Right lobe of liver (tissue), 6 donors: ENCODE results near the gene RIMBP2. TPM values are rescaled to one million over a fixed set of nuclear protein-coding genes. Genes with fewer than 3 reads are reported as not detected.

Experiments
- ATAC-seq, 4 donors: fragments of 200-7000 bp; cut with Tn5 transposase; one replicate each; pipeline ENCODE4 v1.9.1; 2020; ENCODE audit warnings: mild to moderate bottlenecking in 4 of 4, moderate library complexity in 4 of 4
- DNase-seq, 3 donors: peaks; one replicate each; pipeline ENCODE4 v3.0.0-alpha.2; 2020
- H3K27ac ChIP-seq, 3 donors: fragments of 200-600 bp; one replicate each; pipeline ENCODE4 v1.8.0; 2022
- H3K27me3 ChIP-seq, 2 donors: fragments of 200-600 bp; one replicate each; pipeline ENCODE4 v1.8.0; 2022
- H3K36me3 ChIP-seq, 4 donors: fragments of 200-600 bp; sonication (generic) in 1 of 4; one replicate each; pipeline versions ENCODE4 v1.5.1 to v1.8.0; 2017 to 2022; ENCODE audit warnings: control low read depth in 1 of 4
- H3K4me1 ChIP-seq, 4 donors: fragments of 200-600 bp; sonication (generic) in 1 of 4; one replicate each; pipeline versions ENCODE4 v1.5.1 to v1.8.0; 2017 to 2022; ENCODE audit warnings: control low read depth in 1 of 4
- H3K4me3 ChIP-seq, 3 donors: fragments of 200-600 bp; one replicate each; pipeline ENCODE4 v1.8.0; 2022
- H3K9me3 ChIP-seq, 4 donors: fragments of 200-600 bp; sonication (generic) in 1 of 4; one replicate each; pipeline versions ENCODE4 v1.5.1 to v1.8.0; 2017 to 2022; ENCODE audit warnings: control low read depth in 1 of 4
- CTCF ChIP-seq, 4 donors: fragments of 200-600 bp in 3 of 4; fragments of 450-650 bp in 1 of 4; IDR thresholded peaks; one replicate each; pipeline versions ENCODE4 v1.5.1 to v1.8.0; 2016 to 2022; ENCODE audit warnings: antibody characterized with exemption in 4 of 4, mild to moderate bottlenecking in 2 of 4
- POLR2A ChIP-seq: fragments of 450-650 bp; IDR thresholded peaks from one replicate; pipeline ENCODE4 v1.6.1; 2017; ENCODE audit warnings: antibody characterized with exemption, mild to moderate bottlenecking
- WGBS: methylation state at CpG from one replicate; pipeline ENCODE4 v1.1.6; 2018; ENCODE audit warnings: low coverage, low lambda C conversion rate; ENCODE audit not compliant: insufficient coverage; ENCODE audit errors: missing lambda C conversion rate; 5-methylcytosine and 5-hydroxymethylcytosine counted together
- intact Hi-C, 2 donors: fragments of 100-400 bp; cut with DNase I; formaldehyde crosslinking; loops; one replicate each; pipeline versions ENCODE4 v1.11.2 to v1.14.1; 2022
- total RNA-seq, 6 experiments: library from RNA; depleted of rRNA in 2 of 6; stranded (reverse); fragments of >200 nt in 2 of 6; fragmentation: NEBNext Ultra II Directional in 3 of 6; extraction: Animal tissue kit (Norgen Biotek cat#: 25700) in 3 of 6; gene quantifications; one replicate each; pipeline versions ENCODE4 v1.1.0 to v1.2.4, GENCODE V29; 2016 to 2023
- donor health status: DM: no; HTN: yes; CAD: no.
- donor health status: DM: no; HTN: no; CAD: no.
- donor health status: DM: no; HTN: no; CAD: no.
- donor health status: DM: no; HTN: yes; CAD: no.
- donor health status: DM: no; HTN: yes; CAD: no.

The RIMBP2 gene
- total RNA-seq, 6 experiments from 2014 or later, result 0.04 to 0.19 TPM; not detected in 4

DNA sequence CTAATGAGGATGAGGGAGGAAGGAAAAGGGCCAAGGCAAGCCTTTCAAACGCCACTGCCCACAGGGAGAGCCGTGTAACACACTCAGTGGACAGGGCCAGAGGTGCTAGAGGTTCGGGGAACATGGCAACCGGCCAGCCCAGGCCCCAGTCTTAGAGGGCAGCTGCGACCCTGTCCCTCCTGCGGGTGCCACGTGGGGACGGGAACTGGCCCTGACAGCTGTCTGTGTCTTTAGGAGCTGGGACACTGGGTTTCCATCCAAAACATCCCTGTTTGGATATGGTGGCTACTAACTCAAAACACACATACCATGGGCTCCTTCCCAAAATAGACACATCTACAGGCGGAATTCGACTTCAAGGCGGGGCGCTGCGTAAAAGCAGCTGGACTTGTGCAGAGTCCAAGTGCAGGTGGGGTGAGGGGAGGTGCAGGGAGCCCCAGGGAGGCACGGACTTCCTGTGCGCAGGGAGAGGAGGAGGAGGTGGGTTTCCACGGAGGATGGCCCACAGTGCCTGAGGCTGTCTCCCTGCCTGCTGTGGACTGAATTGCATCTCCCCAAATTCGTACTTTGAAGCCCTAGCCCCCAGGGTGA is 193.8 kb downstream of the RIMBP2 start:
- TF ChIP-seq POLR2A (no peak), CTCF (IDR thresholded peaks at IDR 0.05) (no peak)
- intact Hi-C loops, result no loop called here
- 51% methylated on average over 4 of the region's 17 CpGs for WGBS
- Histone ChIP-seq H3K4me3 (no peak overlapping the region), H3K36me3 (no peaks in the 10 kb centered on the region), H3K9me3 (no peaks in the 10 kb centered on the region), H3K4me1 (no peaks in the 10 kb centered on the region), H3K27ac (no peak overlapping the region), H3K27me3 (no peaks in the 10 kb centered on the region)
- ATAC-seq (no peak), DNase-seq (no peak)

DNA sequence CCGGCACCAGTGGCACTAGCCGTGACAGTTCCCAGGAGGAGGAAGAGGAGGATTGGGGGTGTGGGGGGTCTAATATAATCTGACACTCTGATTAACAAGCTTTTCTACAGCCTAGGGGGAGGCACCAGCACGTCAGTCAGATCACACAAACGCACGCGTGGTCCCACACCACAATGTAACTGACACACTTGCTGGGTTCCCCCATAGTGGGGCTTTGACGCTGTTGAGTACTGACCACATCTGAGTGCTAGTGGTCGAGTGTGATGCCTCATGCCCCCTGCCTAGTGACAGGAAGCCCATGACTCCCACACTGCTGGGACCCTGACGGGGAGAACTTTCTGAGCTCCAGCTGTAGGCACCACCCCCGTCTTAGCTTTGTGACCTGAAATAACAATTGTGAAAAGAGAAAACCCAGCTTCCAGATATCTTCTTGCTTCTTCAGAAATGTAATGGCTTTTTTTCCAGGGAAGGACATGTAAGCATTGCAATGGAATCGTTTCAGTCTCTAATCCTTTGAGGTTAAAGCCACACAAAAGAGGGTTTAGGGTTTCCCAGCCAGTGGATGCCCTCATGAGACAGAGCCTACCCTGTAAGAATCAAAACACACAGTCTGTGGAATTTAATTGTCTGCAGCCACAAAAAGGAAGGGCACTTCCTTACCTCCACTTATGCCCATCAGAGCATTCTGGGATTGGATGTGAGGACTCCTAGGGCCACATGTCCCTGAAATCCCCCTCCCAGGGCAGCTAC is 194.5 kb downstream of the RIMBP2 start:
- no peak for ATAC-seq
- intact Hi-C loops, result no loop called here
- DNase-seq, result no peak
- H3K27me3 ChIP-seq, result no peaks in the 10 kb centered on the region
- H3K4me1 ChIP-seq, result no peaks in the 10 kb centered on the region
- WGBS, result 33% methylated on average over 2 of the region's 11 CpGs
- H3K27ac ChIP-seq, result no peak overlapping the region
- no peak overlapping the region for H3K4me3 ChIP-seq
- TF ChIP-seq POLR2A, result no peak
- no peak for TF ChIP-seq CTCF (IDR thresholded peaks at IDR 0.05)
- no peaks in the 10 kb centered on the region for H3K36me3 ChIP-seq
- no peaks in the 10 kb centered on the region for H3K9me3 ChIP-seq

DNA sequence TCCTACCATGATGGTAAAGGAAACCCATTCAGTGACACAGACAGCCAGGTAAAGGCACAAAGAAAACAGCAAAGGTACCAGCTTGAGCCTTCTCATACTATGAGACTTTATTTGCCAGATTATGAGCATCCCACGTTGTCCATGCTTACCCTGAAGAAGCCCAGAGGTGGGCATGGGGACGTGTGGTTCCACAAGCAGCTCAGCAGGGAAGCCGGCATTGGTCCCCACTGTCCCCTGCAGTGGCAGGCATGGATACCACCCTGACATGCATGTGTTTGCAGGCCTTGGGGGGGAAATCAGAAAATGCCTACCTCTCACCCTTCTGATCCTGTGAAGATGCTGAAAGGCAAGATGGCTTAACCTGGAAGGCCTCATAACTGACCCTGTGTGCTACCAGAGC is 195.3 kb downstream of the RIMBP2 start:
- no peak overlapping the region for H3K27ac ChIP-seq
- H3K9me3 ChIP-seq, result no peaks in the 10 kb centered on the region
- intact Hi-C loops, result no loop called here
- no peak for DNase-seq
- H3K36me3 ChIP-seq, result no peaks in the 10 kb centered on the region
- H3K4me3 ChIP-seq, result no peak overlapping the region
- no peak for ATAC-seq
- H3K27me3 ChIP-seq, result no peaks in the 10 kb centered on the region
- WGBS, result 40% methylated on average over 2 of the region's 3 CpGs
- no peak for TF ChIP-seq POLR2A
- no peak for TF ChIP-seq CTCF (IDR thresholded peaks at IDR 0.05)
- H3K4me1 ChIP-seq, result no peaks in the 10 kb centered on the region

DNA sequence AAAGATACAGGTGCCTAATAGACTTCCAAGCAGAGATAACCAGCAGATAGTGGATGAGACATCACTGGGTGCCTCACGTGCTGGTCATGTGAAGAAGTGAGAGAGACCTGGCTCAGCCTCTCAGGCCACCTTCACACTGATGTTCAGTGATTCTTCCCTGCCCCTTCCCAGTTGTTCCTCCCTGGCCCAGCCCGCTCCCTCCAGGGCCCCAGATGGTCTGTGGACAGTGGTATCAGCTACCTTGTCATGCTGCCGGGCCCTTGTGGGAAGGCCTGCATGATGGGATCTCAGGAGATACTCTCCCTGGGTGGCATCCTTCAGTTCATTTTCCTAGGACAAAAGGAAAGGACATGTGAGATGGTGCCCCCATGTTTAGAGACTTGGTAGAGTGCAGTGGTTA is 198.5 kb downstream of the RIMBP2 start:
- no peak overlapping the region for H3K27ac ChIP-seq

More for the DNA sequence above, 198.5 kb downstream of the RIMBP2 start:
- Histone ChIP-seq H3K9me3 (no peaks in the 10 kb centered on the region), H3K4me3 (no peak overlapping the region), H3K4me1 (no peaks in the 10 kb centered on the region), H3K27me3 (no peaks in the 10 kb centered on the region), H3K36me3 (no peaks in the 10 kb centered on the region)
- WGBS, result no CpG with 5 or more reads among the region's 3 CpGs
- DNase-seq (no peak), ATAC-seq (no peak)
- intact Hi-C loops, result no loop called here
- TF ChIP-seq CTCF (IDR thresholded peaks at IDR 0.05) (no peak), POLR2A (no peak)
